ENCODE measurements around the gene XBP1.

- TF ChIP-seq CTCF (IDR thresholded peaks at IDR 0.05; ENCODE audit: insufficient read depth, low read length, poor library complexity, severe bottlenecking) (no peak), EZH2phosphoT487 (conservative IDR thresholded peaks at IDR 0.05; ENCODE audit: low read length) (no peak)
Observed at GRCh38 chr22:28795071-28795693, 5.2 kb downstream of the XBP1 start.
